Kidney (tissue), 14 donors: ENCODE data around the gene GRB10. TPM values are rescaled to one million over a fixed set of nuclear protein-coding genes. Genes with fewer than 3 reads are reported as not detected.

Experiments
- DNase-seq, 5 donors: peaks; one replicate each; pipeline ENCODE4 v3.0.0-alpha.2; 2013 to 2020
- FAIRE-seq: peaks from 2 replicates; lab custom pipeline; 2012; peaks lifted over from hg19 to GRCh38; lab: Jason Lieb, UNC
- H3K27ac ChIP-seq, 2 donors: one replicate each; pipeline ENCODE4 v1.7.0; 2013; ENCODE audit warnings: low read depth in 2 of 2, low read length in 2 of 2, inconsistent platforms in 1 of 2
- H3K27me3 ChIP-seq: one replicate; pipeline ENCODE4 v1.7.1; 2013; ENCODE audit warnings: low read length, inconsistent platforms; ENCODE audit not compliant: control insufficient read depth, insufficient read depth
- H3K36me3 ChIP-seq, 3 donors: one replicate each; pipeline versions ENCODE4 v1.7.0 to v1.7.1; 2013; ENCODE audit warnings: low read length in 3 of 3, control low read depth in 1 of 3, inconsistent platforms in 1 of 3; ENCODE audit not compliant: insufficient read depth in 3 of 3, control insufficient read depth in 2 of 3
- H3K4me1 ChIP-seq, 3 donors: one replicate each; pipeline versions ENCODE4 v1.7.0 to v1.7.1; 2013; ENCODE audit warnings: low read length in 3 of 3, inconsistent platforms in 1 of 3, low read depth in 1 of 3; ENCODE audit not compliant: control insufficient read depth in 2 of 3, insufficient read depth in 2 of 3
- H3K4me3 ChIP-seq, 3 donors: one replicate each; pipeline versions ENCODE4 v1.7.0 to v1.8.1; 2013; ENCODE audit warnings: low read length in 3 of 3, control low read depth in 1 of 3, inconsistent platforms in 1 of 3
- H3K9ac ChIP-seq, 3 donors: one replicate each; pipeline versions ENCODE4 v1.7.0 to v1.7.1; 2013; ENCODE audit warnings: low read length in 3 of 3, control low read depth in 1 of 3, inconsistent platforms in 1 of 3
- H3K9me3 ChIP-seq, 3 donors: one replicate each; pipeline versions ENCODE4 v1.7.0 to v1.7.1; 2013; ENCODE audit warnings: low read length in 3 of 3, control low read depth in 1 of 3, inconsistent platforms in 1 of 3; ENCODE audit not compliant: control insufficient read depth in 2 of 3, insufficient read depth in 1 of 3
- CTCF ChIP-seq: IDR thresholded peaks from 3 replicates; pipeline ENCODE4 v1.5.1; 2012; ENCODE audit warnings: mild to moderate bottlenecking, moderate library complexity, borderline replicate concordance; ENCODE audit not compliant: insufficient read depth; ENCODE audit errors: extremely low read depth
- intact Hi-C: fragments of 100-400 bp; cut with DNase I; formaldehyde crosslinking; loops from one replicate; pipeline ENCODE4 v1.11.1; 2022
- polyA plus RNA-seq: library from polyadenylated mRNA; stranded (reverse); fragments of 350-450 nt; fragmentation: Illumina TruSeq; extraction: RNeasy Lipid Tissue Mini Kit (QIAGEN cat#74804); gene quantifications from one replicate; pipeline ENCODE4 v1.2.3, GENCODE V29; 2014; ENCODE audit warnings: low read depth, low replicate concordance; ENCODE audit not compliant: insufficient read depth
- total RNA-seq: library from RNA; stranded (reverse); fragmentation: NEBNext Ultra II Directional; extraction: Animal tissue kit (Norgen Biotek cat#: 25700); gene quantifications from one replicate; pipeline ENCODE4 v1.2.1, GENCODE V29; 2021
- donor health status: control.
- donor health status: control.
- donor health status: control.
- donor health status: control.
- donor health status: control.
- donor health status: DM: yes; HTN: yes; CAD: no.
- donor health status: Normal renal cell carcinoma (clear cell type).

The GRB10 gene
- total and polyA plus RNA-seq, 2 donors from 2014 or later: 32.3 to 57.8 TPM

- Histone ChIP-seq H3K27me3 (no peaks in the 10 kb centered on the region), H3K36me3 (peaks cover 0 to 5% (median 0%) of the 10 kb centered on the region in 3 donors), H3K27ac (no peak overlapping the region), H3K9ac (no peak overlapping the region), H3K4me1 (peaks cover 0 to 12% (median 4%) of the 10 kb centered on the region in 3 donors), H3K4me3 (no peak overlapping the region), H3K9me3 (no peaks in the 10 kb centered on the region)
- DNase-seq (no peak), FAIRE-seq (no peak)
- no peak for TF ChIP-seq CTCF
- intact Hi-C loops: no loop called here
These were observed 20.4 kb downstream of the GRB10 start for GRCh38 chr7:50762337-50762736.

GRCh38 chr7:50761713-50762112 lies 21.0 kb downstream of the GRB10 start:
- H3K27me3 ChIP-seq: no peaks in the 10 kb centered on the region
- no peak for TF ChIP-seq CTCF

GRCh38 chr7:50757703-50758390 lies 24.8 kb downstream of the GRB10 start:
- no peaks in the 10 kb centered on the region for H3K9me3 ChIP-seq
- H3K36me3 ChIP-seq: peaks cover 0 to 5% (median 4%) of the 10 kb centered on the region in 3 donors
- H3K4me1 ChIP-seq: peaks cover 0 to 22% (median 14%) of the 10 kb centered on the region in 3 donors
- no peak overlapping the region for H3K27ac ChIP-seq
- intact Hi-C loops: no loop called here
- H3K4me3 ChIP-seq: no peak overlapping the region
- no peak for TF ChIP-seq CTCF
- no peaks in the 10 kb centered on the region for H3K27me3 ChIP-seq
- DNase-seq (no peak), FAIRE-seq (no peak)
- H3K9ac ChIP-seq: no peak overlapping the region

More at GRCh38 chr7:50761713-50762112, 21.0 kb downstream of the GRB10 start:
- intact Hi-C loops: no loop called here
- no peak for DNase-seq
- H3K9ac ChIP-seq: no peak overlapping the region
- H3K9me3 ChIP-seq: no peaks in the 10 kb centered on the region
- peaks cover 0 to 19% (median 2%) of the 10 kb centered on the region in 3 donors for H3K4me1 ChIP-seq
- FAIRE-seq: no peak
- H3K36me3 ChIP-seq: peaks cover 0 to 5% (median 0%) of the 10 kb centered on the region in 3 donors
- H3K27ac ChIP-seq: no peak overlapping the region
- no peak overlapping the region for H3K4me3 ChIP-seq
